ENCODE measurements around the gene MCM9.
A peak's percentile ranks its signal among the peaks of the same experiment; 100 is the strongest.

The MCM9 gene

DNA sequence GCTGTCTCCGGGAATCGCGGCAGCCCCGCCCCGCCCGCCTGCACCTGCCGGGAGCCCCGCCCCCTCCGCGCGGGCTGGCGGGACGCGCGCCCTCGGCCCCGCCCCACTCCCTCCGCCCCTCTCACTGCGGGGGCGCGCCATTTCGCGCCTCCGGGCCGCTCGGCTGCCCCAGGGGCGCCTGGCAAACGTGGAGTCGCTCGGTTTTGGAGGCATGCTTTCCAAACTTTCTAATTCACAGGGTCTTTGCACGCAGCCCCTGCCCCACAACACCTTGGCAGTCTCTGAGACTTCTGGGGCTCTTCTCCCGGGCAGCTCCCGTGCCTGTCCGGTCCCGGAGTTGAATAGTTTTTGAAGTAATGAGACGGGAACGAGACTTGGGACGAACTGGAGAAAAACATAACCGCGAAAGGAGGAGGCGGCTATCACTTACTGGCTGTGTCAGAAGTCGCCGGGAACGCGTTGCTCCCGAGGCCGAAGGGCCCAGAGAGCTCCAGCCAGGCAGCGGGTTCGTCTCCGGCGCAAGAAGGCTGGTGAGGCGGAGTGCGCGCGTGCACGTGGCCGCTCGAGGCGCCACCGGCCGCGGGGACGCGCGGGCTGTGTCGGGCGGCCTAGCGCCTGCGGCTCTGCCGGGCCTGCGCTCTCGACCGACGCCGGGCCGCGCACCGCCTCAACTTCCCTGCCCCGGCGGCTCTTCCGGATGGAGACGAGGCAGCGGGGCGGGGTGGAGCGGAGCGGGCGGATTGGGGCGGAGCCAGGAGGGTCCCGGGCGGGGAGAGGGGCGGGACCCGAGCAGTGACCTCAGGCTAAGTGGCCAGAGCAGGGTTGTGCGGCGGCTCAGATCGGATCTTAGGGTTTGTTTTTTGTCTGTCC is at the start of gene MCM9:
MCM9 (minus strand) TSS at position 699 of the 870 bp plus-strand sequence. CDS start 3,436 bp downstream, outside the sequence.
- DNase-seq = peak; percentile 84

DNA sequence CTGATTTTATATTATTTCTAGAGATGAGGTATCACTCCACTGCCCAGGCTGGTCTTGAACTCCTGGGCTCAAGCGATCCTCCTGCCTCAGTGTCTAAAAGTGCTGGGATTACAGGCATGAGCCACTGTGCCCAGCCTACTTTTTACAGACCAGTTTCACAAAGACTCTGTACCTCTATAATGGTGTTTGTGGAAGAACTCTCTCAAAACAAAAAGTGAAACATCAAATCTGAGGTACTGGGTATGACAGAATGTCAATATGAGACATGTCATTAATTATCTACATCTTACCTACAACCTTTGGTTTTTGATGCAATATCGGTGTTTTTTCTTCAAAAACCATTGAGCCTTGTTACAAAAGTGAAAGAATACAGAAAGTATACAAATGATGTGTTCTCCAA is 49.4 kb upstream of the MCM9 start:
- DNase-seq = no peak

DNA sequence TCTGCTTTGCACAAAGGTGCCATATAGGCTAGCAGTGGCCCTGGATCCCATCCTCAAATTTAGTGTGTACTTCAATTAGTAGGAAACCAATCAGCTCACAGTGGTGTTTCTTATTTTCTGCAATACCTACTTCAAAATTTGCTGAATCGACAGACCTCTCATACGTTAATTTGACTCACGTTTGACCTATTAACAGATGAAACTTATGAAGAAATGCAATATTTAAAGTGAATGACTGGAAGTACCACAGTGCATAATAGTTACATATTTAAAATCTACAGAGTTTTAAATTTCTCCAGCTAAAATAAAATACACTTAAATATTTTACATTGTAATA is 47.6 kb upstream of the MCM9 start:
- no peak for DNase-seq

DNA sequence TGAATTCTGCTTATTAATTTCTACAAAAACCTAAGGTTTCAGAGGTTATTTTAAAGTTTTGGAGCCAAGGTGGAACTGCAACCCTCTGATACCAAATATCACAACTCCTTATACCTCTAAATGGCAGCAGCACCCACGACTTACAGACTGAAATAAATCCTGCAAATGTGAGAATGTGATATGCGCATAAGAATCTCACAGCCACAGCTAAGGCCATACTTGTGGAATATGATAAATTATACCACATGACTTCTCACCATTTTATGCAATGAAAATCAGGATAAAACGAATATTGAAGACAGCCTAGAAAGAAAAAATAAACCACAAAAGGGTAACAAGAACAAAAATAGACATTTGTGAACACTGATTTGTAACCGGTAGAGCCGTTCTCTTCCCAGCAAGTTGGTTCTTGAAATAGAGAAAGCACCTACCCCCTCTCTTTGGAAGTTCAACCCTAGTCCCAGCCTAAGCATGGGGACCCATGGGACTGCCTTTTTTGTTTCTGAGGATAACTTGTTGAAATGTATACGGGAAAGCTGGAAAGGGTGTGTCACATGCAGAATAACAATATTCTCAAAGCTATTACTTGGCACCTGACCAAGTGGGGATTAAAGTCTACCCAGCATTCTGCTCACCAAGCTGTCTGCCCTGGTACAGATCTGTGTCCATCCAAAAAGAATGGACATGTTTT is 47.1 kb upstream of the MCM9 start:
- DNase-seq = no peak

DNA sequence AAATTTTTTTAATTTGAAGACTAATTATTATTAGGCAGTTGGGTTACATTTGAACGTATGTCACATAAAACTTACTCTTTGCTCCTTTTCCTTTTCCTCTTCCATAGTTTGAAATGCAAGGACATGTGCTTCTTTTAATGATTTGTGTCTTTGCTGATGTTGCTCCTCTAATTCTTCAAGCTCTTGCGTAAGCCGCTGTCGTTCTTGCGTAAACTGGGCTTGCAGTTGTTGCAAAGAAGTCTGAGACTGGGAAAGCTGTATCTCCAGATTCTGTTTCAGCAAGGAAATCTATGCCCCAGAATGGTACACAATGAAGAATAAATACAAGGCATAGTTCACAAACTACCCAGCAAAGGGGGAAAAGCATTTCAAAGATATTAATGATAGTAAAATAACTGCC is 45.1 kb upstream of the MCM9 start:
- DNase-seq = no peak

DNA sequence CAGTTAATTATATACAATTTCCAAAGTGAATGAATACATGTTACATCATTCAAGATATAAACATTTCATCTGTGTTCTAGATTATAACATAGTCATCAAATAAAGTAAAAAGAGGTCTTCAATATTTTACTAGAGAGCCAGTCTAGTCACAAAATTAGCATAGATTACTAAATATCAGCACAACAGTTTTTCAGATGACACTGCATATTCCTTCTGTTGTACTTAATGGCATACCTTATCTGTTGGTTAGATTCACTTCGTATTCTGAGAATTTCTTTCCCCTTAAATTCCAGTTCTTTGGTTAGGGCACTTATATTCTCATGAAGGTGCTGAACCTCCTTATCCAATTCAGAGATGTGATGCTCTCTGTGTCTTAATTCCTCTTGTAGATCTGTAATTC is 39.8 kb upstream of the MCM9 start:
- no peak for DNase-seq

DNA sequence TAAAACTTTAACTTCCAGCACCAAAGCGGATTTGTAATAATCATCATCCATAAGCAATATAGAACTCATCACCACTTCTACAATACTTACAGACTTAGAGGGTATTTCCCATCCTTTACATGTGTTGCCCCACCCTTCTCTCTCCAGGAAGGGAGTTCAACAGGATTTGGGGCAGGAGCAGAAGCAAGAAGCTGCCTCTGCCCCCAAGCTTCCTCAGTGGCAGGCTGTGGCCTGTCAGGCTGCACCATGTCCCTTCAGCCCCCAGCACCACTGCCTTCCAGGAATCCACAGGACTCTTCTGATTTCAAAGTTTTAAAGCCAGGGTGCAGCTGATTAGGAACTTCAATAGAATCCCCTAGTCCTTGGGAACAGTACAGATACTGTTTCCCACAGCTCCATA is 36.7 kb upstream of the MCM9 start:
- no peak for DNase-seq

DNA sequence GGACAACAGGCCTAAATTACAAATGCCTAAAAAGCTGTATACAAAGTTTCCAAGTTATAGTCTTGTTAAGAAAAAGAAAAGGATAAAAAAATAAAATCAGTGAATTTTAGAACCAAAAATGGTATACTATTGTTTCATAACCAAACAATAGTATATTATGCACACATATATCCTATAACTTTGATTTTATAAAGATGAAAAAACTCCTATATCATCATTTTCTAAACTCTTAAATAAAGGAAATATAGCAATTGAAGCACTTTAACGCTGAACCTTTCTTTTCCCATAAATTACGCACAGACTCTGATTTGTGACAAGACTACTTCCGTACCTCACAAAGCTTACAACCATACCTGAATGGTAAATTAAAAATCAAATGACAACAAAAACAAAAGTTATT is 35.9 kb upstream of the MCM9 start:
- DNase-seq = no peak

DNA sequence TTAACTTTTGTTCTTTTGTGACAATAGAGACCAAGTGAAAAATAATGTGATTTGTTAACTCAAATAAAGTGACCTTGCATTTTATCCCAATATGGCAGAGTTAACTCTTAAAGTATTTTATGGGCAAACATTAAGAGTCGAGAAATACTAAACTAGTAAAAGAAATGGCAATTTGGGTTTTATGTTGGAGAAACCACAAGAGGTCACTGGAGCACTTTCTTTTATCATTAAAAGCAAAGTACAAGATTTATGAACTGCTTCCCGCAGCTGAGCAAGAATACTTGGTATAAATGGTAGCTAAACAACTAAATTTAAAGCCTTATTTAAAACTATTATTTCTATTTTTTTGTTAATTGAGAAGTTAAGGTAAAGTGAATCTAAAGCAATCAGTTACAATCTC is 33.5 kb upstream of the MCM9 start:
- DNase-seq = no peak

DNA sequence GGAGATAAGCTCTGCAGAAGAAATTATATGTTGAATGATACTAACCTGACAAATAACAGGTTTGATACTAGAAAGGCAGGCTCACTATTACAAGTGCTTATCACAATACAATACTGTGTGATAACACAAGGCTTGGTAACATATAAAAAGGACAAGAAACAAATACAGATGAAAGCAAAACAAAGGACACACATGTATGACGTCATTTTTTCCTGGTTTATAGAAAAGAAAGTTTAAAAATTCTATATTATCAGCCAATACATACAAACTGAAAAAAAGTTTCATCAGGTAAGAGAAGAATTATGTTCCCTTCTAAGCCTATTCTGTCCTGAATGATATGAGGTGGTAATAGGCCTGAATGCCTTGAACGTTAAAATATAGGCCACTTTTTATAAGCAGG is 32.3 kb upstream of the MCM9 start:
- DNase-seq = no peak

DNA sequence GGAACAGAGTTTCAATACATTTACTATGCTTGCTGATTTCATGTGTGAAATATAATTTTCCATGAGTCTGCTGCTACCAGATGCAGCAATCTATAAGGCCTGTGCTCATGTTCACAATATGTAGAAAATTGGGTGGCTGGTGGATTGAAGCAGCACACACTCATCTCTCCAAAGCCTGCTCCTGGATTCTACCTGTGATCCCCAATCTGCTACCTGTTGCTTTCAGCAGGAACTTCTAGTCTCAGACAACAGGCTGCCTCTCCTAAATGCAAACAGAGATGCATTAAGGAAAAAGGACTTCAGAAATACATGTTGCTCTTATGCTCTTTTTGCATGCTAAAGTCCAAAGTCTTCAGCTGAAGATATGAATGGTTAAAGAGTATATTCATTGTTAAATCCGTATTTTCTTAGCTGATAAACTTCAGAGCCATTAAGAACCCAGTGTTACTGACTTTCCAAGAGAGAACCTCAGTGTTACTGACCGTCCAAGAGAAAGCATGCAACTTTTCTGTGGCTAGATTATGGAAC is 30.9 kb upstream of the MCM9 start:
- DNase-seq = no peak

DNA sequence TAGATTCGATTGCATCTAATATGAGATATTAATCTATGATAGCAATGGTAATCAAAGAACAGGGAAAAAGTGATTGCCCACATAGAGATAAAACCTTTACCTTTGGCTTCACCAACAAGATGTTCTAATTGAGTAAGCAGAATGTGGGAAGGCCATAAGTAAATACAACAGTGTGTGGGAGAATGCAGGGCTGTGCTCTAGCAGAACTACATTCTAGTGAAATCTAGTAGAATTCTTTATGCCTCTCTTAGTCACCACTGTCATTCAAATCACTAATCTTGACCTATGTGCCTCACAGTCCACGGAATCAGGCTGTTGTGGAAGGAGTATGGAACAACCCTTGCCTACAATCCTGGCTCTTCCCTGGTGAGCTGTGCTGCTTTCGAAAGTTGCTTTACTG is 30.4 kb upstream of the MCM9 start:
- DNase-seq = no peak

DNA sequence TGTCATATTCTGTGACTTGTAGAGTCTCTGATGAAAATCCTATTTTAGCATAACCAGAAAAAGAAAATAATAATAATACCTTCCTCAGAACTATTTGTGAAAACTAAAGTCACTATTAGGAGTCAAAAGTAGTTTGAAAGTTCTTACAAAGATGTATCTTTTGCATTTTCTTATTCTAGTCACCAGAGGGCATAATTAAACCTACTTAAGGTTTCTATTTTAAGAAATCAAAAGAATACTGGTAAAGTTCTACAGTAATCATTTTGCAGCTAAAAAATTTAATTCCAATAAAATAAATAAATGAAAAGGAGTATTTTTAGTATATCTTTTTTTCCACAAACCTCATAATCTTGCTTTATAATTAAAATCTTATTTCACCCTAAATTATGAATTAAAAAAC is 28.0 kb upstream of the MCM9 start:
- no peak for DNase-seq

DNA sequence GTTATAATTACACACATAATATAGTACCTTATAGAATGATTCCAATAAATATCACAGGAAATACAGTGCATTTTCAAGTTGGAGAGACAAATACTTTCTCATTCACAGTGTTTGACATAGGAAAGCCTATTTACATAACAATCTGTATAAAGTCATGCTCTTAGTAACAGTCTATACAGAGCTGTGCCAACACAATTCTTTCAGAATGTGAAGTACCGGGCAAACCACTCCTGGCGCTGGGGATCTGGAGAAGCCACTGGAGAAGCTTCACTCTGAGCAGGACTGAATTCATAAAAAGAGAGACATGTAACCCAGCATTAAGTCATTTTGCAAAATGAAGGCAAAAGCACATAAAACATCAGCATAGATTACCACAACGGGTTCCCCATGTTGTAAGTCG is 24.9 kb upstream of the MCM9 start:
- no peak for DNase-seq

DNA sequence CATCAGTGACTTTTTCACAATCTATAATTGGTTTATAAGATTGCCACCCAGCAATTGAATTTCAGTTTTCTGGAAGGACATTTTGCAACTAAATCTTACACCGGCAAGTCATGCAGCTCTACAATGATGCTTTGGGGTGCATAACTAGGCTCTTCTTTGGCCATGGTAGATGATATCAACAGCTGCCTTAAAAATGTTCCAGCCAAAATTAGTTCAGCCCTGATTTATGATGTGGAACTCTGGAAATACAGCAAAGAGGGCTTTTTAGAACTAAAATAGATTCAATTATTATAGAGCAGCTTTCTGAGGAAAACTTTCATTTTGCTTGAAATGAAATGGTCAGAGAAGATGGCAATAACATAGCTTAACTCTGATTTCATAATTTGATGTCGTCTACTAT is 18.4 kb upstream of the MCM9 start:
- no peak for DNase-seq

DNA sequence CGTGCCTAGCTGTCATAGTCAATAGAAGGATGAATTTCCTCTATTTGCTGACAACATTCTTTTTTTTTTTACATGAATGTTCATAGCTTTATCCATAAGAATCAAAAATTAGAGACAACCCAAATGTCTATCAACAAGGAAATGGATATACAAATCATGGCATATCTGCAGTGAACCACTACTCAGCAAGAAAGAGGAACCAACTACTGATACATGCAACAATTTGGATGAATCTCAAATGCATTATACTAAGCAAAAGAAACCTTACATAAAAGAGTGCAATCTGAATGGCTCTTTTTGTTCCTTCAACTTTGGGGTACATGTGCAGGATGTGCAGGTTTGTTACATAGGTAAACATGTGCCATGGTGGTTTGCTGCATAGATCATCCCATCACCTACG is 17.7 kb upstream of the MCM9 start:
- DNase-seq = no peak

DNA sequence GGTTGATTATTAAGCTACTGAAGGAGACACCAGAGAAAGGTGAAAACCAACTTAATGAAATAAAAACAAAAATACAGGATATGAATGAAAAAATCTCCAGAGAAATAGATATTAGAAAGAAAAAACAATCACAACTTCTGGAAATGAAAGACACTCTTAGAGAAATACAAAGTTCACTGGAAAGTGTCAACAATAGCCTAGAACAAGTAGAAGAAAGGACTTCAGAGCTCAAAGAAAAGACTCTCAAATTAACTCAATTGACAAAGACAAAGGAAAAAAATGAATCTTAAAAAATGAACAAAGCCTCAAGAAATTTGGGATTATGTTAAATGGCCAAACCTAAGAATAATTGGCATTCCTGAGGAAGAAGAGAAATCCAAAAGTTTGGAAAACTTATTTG is 10.3 kb upstream of the MCM9 start:
- no peak for DNase-seq

DNA sequence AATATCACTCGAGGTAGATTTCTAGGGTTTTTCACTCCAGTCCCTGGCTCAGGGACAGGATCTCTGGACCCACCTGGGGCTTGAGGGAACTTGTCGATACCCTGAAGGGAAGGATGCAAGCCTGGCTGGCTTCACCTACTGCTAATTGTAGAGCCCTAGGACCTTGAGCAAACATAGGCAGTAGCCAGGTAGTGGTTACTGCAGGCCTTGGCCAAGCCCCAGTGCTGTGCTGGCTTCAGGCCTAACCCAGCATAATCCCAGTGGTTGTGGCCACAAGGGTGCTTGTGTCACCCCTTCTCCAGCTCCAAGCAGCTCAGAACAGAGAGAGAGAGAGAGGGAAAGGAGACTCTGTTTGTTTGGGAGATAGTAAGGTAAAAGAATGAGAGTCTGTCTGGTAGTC is 5.8 kb upstream of the MCM9 start:
- DNase-seq = no peak

DNA sequence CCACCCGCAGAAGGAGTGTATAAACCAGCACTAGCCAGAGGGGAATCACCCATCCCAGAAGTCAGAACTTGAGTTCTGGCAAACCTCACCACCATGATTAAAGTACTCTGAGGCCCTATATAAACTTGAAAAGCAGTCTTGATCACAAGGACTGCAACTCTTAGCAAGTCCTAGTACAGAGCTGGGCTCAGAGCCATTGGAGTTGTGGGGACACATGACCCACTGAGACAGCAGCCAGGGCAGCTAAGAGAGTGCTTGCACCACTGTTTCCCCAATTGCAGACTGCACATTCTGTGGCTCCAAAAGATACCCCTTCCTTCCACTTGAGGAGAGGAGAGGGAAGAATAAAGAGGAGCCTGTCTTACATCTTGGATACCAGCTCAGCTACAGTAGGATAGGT is 4.7 kb upstream of the MCM9 start:
- DNase-seq = no peak

DNA sequence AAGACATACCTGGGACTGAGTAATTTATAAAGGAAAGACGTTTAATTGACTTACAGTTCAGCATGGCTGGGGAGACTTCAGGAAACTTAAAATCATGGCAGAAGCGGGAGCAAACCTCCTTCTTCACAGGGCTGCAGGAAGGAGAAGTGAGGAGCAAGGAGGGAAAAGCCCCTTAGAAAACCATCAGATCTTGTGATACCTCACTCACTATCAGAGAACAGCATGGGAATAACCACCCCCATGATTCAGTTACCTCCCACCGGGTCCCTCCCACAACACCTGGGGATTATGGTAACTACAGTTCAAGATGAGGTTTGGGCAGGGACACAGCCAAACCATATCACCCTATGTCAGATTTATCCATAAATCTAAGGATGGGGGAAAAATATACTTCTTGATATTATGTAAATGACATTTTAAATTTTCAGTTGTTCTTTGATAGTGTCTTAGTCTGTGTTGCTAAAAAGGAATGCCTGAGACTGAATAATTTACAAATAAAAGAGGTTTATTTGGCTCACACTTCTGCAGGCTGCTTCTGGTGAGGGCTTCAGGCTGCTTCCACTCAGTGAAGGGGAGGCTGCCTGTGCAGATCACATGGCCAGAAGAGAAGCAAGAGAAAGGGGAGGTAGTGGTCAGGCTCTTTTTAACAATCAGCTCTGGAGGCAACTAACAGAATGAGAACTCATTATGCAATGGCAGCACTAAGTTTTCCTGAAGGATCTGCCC is 1.2 kb upstream of the MCM9 start:
- DNase-seq = no peak

DNA sequence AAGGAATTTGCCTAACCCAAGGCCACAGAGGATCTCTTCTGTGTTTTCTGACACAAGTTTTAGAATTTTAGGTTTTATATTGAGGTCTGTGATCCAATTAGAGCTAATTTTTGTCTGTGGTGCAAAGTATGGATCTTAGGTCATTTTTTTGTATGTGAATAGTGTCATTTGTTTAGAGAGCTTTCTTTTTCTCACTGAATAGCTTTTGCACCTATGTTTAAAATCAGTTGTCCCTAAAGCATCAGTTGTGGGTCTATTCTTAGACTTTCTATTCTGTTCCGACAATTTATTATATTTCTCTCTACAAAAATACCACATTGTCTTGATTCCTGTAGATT is 341 bp upstream of the MCM9 start:
- no peak for DNase-seq

DNA sequence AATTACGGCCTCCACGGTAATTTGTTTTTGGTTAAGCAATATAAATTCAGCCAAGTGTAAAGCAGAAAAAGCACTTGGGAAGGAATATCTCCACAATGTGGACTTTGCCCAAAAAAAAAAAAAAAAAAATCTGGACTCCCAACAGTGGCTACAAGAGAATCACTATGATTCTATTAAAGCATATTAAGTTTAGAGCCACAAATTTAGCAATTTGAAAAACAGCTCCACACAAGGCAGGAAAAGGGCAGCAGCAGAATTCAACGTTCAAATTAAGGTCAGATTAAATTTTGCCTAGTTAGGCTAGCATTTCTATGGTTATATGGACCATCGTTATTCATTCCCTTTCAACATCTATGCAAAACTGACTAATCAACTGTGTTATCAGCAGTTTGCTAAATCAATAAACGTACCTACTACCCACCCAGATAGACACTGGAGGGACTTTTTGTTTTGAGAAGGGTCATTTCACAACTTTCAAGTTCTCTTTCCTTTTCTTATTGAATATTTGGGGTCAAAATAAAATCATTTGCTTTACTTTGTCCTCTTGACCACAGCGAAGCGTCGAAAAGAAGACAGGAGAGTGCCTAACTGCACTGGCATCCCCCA is 1.0 kb downstream of the MCM9 start:
- no peak for DNase-seq

DNA sequence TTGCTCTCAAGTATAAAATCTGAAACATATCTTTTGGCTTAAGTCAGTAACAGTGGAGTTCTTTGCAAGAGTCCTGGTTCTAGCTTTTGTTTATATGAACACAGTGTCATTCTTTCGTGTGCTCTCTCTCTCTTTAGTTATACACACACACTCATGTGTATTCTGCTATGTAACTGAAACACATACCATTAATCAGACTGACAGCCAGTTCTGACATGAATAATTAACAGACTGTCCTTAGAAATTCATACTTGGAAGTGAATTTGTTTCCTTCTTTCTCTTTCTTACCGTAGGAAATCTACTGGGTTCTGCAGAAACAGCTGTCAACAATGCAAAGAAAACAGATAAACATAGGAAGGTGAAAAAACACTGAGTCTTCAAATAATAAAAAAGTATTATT is 2.5 kb downstream of the MCM9 start:
- DNase-seq = no peak

DNA sequence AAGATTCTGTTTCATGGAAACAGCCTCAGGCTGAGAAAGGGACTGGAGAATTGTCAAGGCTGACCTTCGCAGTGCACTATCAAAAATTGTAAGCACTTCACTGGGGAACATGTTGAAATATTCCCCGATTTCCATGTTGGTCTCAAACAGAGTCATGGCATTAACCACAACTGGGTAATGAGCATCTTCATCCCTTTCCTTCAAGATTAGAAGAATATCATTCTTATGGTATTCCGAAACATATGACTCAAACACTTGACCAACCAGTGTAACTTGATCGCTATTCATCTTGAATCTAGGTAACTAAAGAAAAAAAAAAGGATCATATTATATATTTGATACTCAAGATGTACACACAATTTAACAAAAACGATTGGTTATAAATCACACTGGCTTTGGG is 3.5 kb downstream of the MCM9 start:
- no peak for DNase-seq
